Esophagus muscularis mucosa (tissue), 4 donors: ENCODE results near the gene DYNLRB1. TPM values are rescaled to one million over a fixed set of nuclear protein-coding genes. Genes with fewer than 3 reads are reported as not detected.
"Not testable (repeated sequence)": the region's sequence is repeated elsewhere in the genome, so short reads cannot be mapped to it uniquely, and the experiment has no call there.

Source experiments
- DNase-seq: peaks from one replicate; pipeline ENCODE4 v3.0.0-alpha.2; 2017; ENCODE audit errors: extremely low spot score
- H3K27ac ChIP-seq, 4 donors: fragments of 200-600 bp; sonication (generic); replicated peaks in 1 of 4; 1 replicate in 3 of 4; 2 replicates in 1 of 4; pipeline ENCODE4 v1.5.1; 2016 to 2019; ENCODE audit warnings: mild to moderate bottlenecking in 1 of 4
- H3K27me3 ChIP-seq, 4 donors: fragments of 200-600 bp; sonication (generic); one replicate each; pipeline versions ENCODE4 v1.5.1 to v1.6.0; 2016 to 2019
- H3K36me3 ChIP-seq, 4 donors: fragments of 200-600 bp; sonication (generic); one replicate each; pipeline ENCODE4 v1.5.1; 2016 to 2019
- H3K4me1 ChIP-seq, 4 donors: fragments of 200-600 bp; sonication (generic); one replicate each; pipeline ENCODE4 v1.5.1; 2016 to 2019
- H3K4me3 ChIP-seq, 4 donors: fragments of 200-600 bp; sonication (generic); 1 replicate in 2 of 4; 2 replicates in 2 of 4; pipeline ENCODE4 v1.5.1; 2016 to 2019; ENCODE audit warnings: mild to moderate bottlenecking in 4 of 4, moderate library complexity in 1 of 4
- H3K9me3 ChIP-seq, 4 donors: fragments of 200-600 bp; sonication (generic); 1 replicate in 3 of 4; 2 replicates in 1 of 4; pipeline ENCODE4 v1.5.1; 2016 to 2019
- EP300 ChIP-seq: sonication (generic); formaldehyde crosslinking; IDR thresholded peaks from one replicate; pipeline ENCODE4 v1.6.1; 2017; ENCODE audit warnings: antibody characterized with exemption
- POLR2A ChIP-seq: fragments of 450-650 bp; IDR thresholded peaks from one replicate; pipeline ENCODE4 v1.6.1; 2017; ENCODE audit warnings: antibody characterized with exemption, moderate library complexity, mild to moderate bottlenecking, low read depth
- POLR2AphosphoS5 ChIP-seq, 2 donors: sonication (generic); formaldehyde crosslinking; IDR thresholded peaks; one replicate each; pipeline ENCODE4 v1.6.1; 2017; ENCODE audit warnings: antibody characterized with exemption in 2 of 2
- WGBS: methylation state at CpG from one replicate; pipeline ENCODE4 v1.1.5; 2018; 5-methylcytosine and 5-hydroxymethylcytosine counted together
- intact Hi-C: fragments of 100-400 bp; cut with DNase I; formaldehyde crosslinking; loops from one replicate; pipeline ENCODE4 v1.15.1; 2023
- total RNA-seq, 4 donors: library from RNA; depleted of rRNA; stranded (reverse); fragments of >200 nt; gene quantifications; one replicate each; pipeline versions ENCODE4 v1.1.0 to v1.2.1, GENCODE V29; 2016
- TF ChIP-seq, protein P1 (sequence below), 3 experiments: fragments of 200-600 bp in 2 of 3; fragments of 450-650 bp in 1 of 3; sonication (generic) in 2 of 3; IDR thresholded peaks; one replicate each; pipeline ENCODE4 v1.5.1; 2017 to 2019; ENCODE audit warnings: antibody characterized with exemption in 3 of 3, mild to moderate bottlenecking in 2 of 3, moderate library complexity in 1 of 3

DYNLRB1 gene
- total RNA-seq, 4 donors from 2014 or later, result 152 to 252 (median 191) TPM

DNA sequence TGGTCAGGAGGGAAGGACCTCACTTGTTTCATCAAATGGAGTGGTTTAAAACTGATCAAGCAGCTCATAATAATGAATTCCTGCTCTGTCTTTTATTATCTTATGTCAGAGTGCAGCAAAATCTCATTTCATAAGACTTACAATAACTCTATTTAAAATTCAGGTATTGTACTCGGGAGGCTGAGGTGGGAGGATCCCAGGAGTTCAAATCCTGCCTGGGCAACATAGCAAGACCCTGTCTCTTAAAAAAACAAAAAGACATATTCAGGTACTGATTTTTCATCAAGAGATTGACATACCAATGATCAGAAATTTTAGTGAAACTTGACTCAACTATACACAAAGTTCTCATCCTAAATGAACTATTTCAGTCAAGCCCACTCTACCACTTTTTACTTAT lies 5.6 kb upstream of the DYNLRB1 start:
- Histone ChIP-seq H3K27me3 (no peaks in the 10 kb centered on the region), H3K4me3 (no peak overlapping the region), H3K27ac (no peak overlapping the region), H3K36me3 (peaks cover 8 to 32% (median 29%) of the 10 kb centered on the region in 4 donors), H3K9me3 (no peaks in the 10 kb centered on the region), H3K4me1 (peaks cover under 1 to 27% (median 14%) of the 10 kb centered on the region in 4 donors)
- DNase-seq, result no peak
- TF ChIP-seq EP300 (no peak), POLR2A (no peak), POLR2AphosphoS5 (IDR thresholded peaks at IDR 0.05) (no peak)
- TF ChIP-seq, protein P1, sequence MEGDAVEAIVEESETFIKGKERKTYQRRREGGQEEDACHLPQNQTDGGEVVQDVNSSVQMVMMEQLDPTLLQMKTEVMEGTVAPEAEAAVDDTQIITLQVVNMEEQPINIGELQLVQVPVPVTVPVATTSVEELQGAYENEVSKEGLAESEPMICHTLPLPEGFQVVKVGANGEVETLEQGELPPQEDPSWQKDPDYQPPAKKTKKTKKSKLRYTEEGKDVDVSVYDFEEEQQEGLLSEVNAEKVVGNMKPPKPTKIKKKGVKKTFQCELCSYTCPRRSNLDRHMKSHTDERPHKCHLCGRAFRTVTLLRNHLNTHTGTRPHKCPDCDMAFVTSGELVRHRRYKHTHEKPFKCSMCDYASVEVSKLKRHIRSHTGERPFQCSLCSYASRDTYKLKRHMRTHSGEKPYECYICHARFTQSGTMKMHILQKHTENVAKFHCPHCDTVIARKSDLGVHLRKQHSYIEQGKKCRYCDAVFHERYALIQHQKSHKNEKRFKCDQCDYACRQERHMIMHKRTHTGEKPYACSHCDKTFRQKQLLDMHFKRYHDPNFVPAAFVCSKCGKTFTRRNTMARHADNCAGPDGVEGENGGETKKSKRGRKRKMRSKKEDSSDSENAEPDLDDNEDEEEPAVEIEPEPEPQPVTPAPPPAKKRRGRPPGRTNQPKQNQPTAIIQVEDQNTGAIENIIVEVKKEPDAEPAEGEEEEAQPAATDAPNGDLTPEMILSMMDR (IDR thresholded peaks at IDR 0.05), result no peak
- 96% methylated on average over 1 of the region's 1 CpG for WGBS
- intact Hi-C loops, result no loop called here

DNA sequence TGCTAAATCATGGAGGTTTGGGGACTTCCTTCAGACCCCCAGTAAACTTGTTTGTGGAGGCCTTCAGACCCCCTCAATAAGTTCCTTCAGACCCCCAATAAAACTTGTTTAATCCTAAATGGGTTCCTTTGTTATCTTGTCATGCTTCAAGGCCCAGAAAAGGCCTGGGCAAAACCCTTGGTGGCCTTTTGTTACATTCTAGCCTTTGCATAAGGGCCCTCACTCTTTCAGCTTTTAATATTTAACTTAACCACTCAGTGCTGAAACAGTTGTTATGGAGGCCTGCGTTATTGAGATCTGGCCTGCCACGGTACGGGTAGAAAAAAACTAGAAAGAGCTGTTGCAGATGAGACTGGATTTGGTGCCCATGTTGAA lies 4.3 kb upstream of the DYNLRB1 start:
- no peak for DNase-seq
- Histone ChIP-seq H3K27ac (peak overlapping the region in 1 of 4 donors; percentile 16), H3K4me3 (no peak overlapping the region), H3K27me3 (no peaks in the 10 kb centered on the region), H3K9me3 (no peaks in the 10 kb centered on the region), H3K4me1 (peaks cover 4 to 24% (median 19%) of the 10 kb centered on the region in 4 donors), H3K36me3 (peaks cover 8 to 21% (median 19%) of the 10 kb centered on the region in 4 donors)
- intact Hi-C loops, result no loop called here
- TF ChIP-seq POLR2A (no peak), POLR2AphosphoS5 (IDR thresholded peaks at IDR 0.05) (no peak), EP300 (no peak)
- TF ChIP-seq, protein P1 (IDR thresholded peaks at IDR 0.05), result no peak
- 90% methylated on average over 3 of the region's 3 CpGs for WGBS

- intact Hi-C loops, result no loop called here
- Histone ChIP-seq H3K4me1 (peaks cover 4 to 29% (median 25%) of the 10 kb centered on the region in 4 donors), H3K27me3 (no peaks in the 10 kb centered on the region), H3K27ac (peak overlapping the region in 1 of 4 donors; percentile 16), H3K36me3 (peaks cover 8 to 21% (median 19%) of the 10 kb centered on the region in 4 donors), H3K9me3 (no peaks in the 10 kb centered on the region), H3K4me3 (no peak overlapping the region)
- no peak for DNase-seq
- TF ChIP-seq POLR2A (no peak), EP300 (no peak), POLR2AphosphoS5 (IDR thresholded peaks at IDR 0.05) (no peak)
- TF ChIP-seq, protein P1 (IDR thresholded peaks at IDR 0.05), result no peak
- 92% methylated on average over 4 of the region's 4 CpGs for WGBS
Observed at GRCh38 chr20:34512266-34512954, 3.8 kb upstream of the DYNLRB1 start.

GRCh38 chr20:34512955-34513419 lies 3.2 kb upstream of the DYNLRB1 start:
- Histone ChIP-seq H3K27ac (no peak overlapping the region), H3K4me3 (no peak overlapping the region), H3K9me3 (no peaks in the 10 kb centered on the region), H3K4me1 (peaks cover 9 to 35% (median 30%) of the 10 kb centered on the region in 4 donors), H3K36me3 (peaks cover 7 to 16% (median 14%) of the 10 kb centered on the region in 4 donors), H3K27me3 (no peaks in the 10 kb centered on the region)
- intact Hi-C loops, result no loop called here
- DNase-seq, result no peak
- TF ChIP-seq POLR2A (no peak), EP300 (no peak)

GRCh38 chr20:34514034-34514433 lies 2.2 kb upstream of the DYNLRB1 start:
- intact Hi-C loops, H3K4me3 ChIP-seq, DNase-seq, H3K27me3 ChIP-seq, H3K36me3 ChIP-seq, H3K27ac ChIP-seq, H3K9me3 ChIP-seq: not testable (repeated sequence)
- WGBS, result 94% methylated on average over 17 of the region's 17 CpGs
- H3K4me1 ChIP-seq, result peaks cover 19 to 45% (median 40%) of the 10 kb centered on the region in 4 donors
